GM19023 (cell line): ENCODE results near the gene WNK2.

ENCODE experiments used
- ATAC-seq: cut with Tn5 transposase; IDR thresholded peaks from one replicate; pipeline ENCODE4 v1.9.1; 2021; ENCODE audit warnings: mild to moderate bottlenecking, moderate library complexity; ENCODE audit not compliant: unreplicated experiment

Gene WNK2

DNA sequence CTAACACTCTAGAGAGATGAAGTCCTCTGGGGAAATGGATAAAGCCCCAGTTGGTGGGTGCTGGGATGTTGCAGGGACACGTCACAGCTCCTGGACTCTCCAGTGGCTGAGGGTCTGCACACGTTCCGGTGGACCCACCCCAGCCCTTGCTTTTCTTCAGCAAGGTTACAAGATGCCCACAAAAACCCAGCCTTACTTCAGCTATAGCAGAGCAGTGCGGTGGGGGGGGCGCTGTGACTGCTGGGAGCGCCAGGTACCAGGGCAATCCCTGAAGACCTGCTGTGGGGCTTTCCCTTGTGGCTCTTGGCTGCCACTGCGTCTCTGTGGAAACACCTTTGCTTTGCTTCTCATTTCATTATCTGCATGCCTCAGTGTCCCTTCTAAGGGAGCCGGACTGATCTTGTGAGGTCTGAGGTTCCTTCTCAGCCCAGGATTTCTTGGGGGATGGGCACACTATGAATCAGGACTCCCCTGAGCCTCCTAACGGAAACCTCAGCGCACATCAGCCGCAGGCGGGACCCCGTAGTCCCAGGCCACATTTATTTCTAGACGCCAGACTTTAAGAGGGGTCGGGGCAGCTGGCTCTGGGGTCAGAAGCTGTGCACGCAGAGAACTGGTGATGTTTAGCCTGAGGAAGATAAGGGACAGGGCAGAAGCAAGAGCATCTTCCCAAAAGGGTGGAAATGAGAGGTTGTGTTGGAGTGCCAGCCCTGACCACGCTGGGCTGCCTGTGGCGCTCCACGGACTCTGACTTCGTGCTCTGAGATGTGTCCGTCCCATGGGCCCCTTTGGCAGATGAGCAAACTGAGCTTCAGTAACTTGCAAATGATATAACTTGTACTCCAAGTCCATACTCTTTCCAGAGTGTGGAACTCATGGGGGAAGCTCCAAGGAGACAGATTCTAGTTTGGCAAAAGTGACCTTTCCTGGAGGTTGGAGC is 106.8 kb downstream of the WNK2 start:
- no peak for ATAC-seq

DNA sequence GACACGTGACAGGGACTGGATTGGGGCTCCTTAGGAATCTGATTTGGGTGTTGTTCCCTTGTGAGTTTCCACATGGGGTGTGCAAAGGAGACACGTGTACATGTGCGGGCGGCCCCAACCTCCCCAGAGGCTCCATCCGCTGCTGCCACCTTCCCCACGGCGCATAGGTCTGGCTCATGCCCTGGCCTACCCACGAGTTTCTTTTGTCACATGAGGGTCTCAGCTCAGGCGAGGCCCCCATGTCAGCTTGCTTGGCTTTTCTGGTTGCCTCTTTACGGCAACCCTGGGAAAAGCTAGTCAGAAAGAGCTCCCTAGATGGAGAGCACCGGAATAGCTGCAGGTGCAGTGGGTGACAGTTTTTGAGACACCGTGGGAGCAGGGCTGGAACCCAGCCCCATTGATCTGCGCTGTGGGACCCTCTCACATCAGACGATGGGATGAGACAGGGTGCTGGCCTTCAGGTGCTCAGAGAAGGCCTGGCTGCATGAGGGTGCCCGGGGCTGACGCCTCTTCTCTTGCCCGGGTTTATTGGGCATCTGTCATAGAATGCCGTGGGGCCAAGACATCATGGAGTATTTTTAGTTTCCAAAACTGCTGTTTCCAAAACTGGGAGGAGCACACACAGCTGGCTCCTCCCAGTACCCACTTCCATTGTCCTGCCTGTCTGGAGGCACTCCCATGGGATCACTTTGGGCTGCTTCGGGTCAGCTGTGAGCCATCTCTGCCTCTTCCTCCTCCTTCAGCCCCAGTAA is 107.8 kb downstream of the WNK2 start:
- no peak for ATAC-seq

DNA sequence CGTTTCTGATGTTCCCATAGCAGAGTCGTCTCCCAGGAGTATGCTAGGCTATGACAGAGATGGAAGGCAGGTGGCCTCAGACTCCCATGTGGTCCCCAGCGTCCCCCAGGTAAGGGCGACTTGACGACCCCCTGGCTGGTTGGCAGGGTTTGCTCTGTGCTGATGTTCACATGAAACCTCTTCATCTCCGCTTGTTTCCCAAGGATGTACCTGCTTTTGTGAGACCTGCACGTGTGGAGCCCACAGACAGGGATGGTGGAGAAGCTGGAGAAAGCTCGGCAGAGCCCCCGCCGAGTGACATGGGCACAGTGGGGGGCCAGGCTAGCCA is 108.3 kb downstream of the WNK2 start:
- no peak for ATAC-seq

DNA sequence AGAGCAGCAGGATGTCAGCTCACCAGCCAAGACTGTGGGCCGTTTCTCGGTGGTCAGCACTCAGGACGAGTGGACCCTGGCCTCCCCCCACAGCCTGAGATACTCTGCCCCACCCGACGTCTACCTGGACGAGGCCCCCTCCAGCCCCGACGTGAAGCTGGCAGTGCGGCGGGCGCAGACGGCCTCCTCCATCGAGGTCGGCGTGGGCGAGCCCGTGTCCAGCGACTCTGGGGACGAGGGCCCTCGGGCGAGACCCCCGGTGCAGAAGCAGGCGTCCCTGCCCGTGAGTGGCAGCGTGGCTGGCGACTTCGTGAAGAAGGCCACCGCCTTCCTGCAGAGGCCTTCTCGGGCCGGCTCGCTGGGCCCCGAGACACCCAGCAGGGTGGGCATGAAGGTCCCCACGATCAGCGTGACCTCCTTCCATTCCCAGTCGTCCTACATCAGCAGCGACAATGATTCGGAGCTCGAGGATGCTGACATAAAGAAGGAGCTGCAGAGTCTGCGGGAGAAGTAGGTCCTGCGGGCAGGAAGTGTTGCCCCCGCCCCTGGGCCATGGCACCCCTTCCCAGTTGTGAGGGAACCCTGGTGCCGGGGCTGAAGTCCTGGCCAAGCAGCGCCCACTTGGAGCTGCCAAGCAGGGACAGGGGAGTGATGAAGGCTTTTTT is 108.9 kb downstream of the WNK2 start:
- no peak for ATAC-seq

DNA sequence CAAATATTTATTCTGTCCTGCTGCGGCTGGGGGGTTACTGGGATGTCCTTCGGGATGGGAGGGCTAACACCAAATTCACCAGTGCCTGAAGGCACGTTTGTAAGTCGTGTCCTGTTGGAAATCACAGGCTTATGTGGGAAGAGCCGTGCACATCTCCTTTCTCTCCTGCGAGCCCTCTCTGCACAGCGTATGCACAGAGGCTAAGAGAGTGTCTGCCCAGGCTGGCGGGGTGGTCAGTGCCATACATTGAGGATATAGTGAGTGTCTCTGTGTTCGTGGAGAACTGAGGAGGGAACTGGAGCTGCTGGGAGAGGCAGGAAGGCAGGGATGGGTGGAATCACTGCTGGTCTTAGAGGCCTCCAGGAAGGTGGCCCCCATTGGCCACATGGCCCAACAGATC is 110.1 kb downstream of the WNK2 start:
- ATAC-seq = no peak

DNA sequence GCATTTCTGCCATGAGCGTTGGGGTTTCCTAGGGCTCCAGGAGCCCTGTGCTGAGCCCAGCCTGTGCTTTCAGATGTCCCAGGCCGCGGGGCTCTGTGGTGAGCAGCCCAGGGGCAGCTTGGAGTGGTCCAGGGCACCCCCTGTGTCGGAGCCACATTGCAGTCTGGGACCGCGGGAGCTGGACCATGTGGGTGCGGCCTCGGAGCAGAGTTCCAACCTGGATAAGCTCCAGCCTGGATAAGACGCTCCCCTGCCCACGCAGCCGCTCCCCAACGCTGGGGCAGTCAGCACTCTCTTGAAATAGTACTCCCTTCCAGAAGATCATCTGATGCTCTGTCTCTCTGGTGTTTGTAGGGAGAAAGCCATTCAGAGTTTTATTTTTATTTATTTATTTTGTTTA is 111.1 kb downstream of the WNK2 start:
- no peak for ATAC-seq

DNA sequence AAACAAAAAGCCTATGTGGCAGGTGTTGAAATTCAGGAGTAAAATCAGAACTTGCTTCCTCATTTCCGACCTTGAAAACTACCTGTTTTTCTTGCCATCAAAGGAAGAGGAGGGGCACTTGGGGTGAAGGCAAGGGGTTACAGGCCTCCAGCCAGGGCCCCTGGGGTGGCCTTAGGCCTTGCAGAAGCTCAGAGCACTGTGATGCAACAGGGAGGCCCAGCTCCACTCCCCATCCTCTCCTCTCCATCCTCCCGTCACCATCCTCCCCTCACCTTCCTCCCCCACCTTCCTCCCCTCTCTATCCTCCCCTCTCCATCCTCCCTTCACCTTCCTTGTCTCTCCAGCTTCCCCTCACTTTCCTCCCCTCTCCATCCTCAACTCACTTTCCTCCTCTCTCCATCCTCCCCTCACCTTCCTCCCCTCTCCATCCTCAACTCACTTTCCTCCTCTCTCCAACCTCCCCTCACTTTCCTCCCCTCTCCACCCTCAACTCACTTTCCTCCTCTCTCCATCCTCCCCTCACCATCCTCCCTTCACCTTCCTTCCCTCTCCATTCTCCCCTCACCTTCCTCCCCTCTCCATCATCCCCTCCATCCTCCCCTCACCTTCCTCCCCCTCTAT is 111.6 kb downstream of the WNK2 start:
- ATAC-seq = no peak

DNA sequence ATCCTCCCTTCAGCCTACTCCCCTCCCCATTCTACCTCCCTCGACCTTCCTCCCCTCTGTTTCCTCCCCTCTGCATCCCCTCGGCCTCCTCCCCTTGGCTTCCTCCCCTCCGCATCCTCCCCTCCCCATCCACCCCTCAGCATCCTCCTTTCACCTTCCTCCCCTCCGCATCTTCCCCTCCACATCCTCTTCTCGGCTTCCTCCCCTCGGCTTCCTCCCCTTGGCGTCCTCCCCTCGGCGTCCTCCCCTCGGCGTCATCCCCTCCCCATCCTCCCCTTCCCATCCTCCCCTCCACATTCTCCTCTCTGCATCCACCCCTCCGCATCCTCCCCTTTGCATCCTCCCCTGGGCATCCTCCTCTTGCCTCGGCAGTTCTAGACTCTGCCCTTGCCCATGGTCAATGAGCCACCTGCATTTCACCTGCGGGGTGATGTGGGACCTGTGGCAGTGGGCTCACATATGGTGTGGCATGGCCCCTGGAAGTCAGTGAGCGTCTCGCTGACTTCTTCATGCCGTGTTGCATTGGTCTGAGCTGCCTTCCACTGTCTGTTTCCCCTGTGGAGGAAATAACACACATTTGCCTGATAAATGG is 113.0 kb downstream of the WNK2 start:
- no peak for ATAC-seq

DNA sequence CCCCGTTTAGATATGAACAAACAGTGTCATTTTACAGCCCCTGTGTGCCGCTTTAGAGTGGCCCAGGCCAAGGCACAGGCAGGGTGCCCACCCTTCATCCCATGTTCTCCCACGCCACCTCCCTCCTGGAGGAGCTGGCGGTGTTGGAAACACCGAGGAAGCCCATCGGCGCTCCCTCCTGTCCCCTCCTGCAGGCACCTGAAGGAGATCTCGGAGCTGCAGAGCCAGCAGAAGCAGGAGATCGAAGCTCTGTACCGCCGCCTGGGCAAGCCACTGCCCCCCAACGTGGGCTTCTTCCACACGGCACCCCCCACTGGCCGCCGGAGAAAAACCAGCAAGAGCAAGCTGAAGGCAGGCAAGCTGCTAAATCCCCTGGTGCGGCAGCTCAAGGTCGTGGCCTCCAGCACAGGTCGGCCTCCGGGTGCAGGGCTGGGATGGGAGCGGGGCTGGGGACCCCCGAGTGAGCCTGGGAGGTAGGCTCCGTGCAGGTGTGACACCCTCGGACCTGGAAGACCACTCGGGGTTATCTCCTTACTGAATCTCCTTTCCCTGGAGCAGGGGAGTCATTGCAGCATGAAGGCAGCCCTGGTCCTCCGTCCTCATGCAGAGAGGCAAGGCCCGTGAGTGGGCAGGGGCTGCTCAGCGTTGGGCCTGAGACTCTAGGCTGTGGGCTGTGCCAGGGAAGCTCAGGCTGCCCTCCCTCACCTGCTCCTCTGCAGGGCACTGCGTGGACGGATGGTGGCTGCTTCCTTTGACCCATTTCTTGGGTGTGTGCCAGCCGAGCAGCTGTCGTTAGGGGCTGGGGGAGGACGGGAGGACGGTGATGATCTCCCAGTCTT is 113.9 kb downstream of the WNK2 start:
- no peak for ATAC-seq

DNA sequence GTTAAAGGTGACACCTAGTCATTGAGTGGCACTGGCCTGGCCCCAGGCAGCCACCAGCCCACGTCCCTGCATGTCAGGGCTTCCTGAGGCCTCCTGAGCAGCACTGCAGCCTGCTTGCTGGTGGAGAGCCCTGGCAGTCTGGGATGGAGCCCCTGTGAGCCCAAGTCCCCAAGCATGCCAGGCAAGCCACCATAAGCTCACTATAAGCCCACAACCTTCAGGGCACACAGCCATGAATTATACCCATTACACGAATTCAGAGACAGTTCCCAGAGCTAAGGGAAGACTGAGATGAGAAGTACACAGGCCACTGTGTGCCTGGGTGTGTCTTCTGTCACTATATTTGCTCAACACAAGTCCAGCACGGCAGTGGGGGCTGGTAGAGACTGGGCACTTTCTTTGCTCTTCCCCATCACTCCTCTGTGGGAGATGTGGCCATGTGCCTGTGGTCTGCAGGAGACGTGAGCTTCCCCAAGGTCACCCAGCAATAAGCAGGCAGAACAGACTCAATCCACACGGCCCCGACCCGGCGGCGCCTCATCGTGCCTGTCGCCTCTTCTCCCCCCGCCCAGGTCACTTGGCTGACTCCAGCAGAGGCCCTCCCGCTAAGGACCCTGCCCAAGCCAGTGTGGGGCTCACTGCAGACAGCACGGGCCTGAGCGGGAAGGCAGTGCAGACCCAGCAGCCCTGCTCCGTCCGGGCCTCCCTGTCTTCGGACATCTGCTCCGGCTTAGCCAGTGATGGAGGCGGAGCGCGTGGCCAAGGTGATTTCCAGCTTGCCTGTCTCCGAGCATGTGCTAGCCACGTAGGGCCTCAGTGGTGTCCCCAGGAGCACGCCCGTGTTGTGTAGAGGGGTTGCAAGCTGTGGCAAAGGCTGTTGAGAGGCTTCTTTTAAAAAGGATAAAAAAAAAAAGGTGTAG is 114.8 kb downstream of the WNK2 start:
- no peak for ATAC-seq

DNA sequence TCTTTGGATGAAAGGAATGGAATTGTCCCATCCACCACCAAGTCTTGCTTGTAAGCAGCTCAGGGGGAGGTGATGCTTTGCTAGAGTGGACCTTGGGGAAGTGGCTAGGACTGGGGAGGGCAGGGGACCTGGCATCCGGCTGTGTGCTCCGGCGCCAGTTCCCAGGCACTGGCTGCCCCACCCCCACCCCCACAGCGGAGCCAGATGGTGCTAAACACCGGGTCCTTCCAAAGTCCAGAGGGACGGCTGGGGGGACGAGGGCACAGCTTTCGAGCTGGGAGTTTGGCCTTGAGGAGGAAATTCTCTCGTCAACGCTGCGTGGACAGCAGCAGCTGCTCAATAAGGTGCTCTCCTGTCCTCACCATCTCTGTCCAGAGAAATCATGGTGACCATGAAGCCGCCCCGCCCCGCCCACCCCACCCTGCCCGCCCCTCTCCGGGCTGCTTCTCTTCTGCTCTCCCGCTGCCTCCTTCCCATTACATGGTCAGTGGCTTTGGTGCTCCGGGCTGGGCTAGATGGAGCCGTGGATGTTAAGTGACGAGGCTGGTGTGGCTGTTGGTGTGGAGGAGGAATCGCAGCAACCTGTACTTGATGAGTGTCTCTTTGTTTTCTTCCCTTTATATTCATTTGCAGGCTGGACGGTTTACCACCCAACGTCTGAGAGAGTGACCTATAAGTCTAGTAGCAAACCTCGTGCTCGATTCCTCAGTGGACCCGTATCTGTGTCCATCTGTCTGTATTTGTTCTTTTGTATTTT is 115.7 kb downstream of the WNK2 start:
- ATAC-seq = no peak

DNA sequence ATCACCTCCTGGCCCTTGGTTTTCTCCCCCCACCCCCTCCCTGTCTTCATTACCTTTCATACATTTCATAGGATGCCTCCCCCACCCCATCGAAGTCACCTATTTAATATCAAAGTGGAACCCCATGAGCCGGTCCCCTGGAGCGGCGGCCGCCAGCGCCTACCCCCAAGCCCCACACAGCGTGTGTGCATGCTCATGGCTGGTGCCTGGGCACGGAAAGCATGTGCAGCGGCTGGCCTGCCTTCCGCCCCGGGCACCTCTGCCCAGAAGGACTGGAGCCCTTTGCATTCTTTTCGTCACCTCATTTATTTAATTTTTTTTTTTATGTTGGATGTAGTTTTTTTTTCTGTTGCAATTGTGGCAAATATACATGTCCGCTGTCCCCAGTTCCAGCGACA is 116.2 kb downstream of the WNK2 start:
- no peak for ATAC-seq

DNA sequence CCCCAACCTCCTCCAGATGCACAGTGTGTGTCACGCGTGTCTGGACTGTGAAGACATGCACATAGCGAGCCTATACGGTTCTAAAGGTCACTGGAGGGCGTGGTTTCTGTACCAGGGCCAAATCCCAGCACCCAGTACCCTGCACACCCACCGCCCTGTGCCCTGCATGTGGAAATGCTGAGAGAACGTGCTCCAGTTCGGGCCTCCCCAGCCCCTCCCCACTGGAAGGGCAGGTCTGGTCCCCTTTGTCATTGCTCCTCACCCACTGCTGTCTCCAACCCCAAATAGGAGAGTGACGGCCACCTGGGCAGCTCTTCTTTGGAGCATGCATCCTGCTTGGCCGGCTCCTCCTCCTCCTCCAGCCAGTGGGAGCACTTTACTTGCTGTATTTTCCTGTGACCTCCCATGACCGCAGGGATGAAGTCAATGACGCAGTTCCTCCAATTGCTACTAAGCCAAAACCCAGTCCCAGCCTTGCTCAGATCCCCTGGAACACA is 116.7 kb downstream of the WNK2 start:
- ATAC-seq = no peak

DNA sequence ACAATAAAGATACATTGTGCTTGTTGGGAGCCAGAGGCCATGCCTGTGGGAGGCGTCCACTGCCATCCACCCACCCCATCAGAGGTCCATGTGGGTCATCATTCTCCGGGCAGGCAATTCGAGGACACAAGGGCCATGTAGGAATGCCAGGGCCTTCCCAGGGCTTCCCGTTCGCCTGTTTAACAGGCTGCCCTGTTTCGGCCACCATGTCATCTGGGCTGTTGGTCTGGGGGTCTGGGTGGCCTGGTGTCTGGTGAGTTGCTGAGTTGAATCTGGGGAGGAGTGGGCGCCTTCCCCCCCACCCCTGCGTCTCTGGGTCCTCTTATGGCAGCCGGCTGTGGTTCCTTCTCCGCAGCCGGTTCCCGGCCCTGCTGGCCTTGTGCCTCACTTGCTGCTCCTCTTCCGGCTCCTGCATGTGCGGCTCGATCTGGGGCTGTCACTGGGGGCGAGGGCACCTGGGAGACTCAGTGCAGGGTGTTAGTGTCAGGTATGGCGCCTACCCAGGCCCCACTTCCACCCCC is 117.4 kb downstream of the WNK2 start:
- ATAC-seq = no peak

DNA sequence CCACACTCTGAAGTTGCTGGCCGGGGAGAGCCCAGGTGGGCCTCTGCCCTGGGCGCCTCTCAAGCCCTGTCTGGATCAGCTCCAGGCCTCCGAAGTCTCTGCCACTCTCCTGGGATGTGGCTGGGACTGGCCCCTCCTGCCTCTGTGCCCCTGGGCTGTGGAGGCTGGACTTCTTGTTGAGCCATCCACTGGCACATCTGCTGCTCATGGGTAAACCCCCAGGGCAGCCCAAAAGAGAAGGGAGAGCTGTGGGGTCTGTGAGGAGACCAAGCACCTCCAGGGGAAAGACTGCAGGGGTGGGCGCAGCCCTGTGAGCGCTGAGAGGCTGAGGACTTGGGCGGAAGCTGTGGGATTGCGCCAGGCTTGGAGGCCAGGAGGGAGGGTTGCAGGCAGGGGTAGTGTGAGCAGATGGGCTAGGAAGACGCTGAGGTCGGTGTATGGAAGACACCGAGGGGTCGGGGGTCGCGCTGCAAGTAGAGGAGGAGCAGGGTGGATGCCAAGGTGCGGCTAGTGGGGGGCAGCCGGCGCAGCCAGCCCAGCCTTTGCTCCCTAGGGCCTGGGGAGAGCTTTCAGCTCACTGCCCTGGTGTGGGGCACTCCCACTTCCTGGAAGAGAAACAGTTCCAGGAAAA is 118.1 kb downstream of the WNK2 start:
- no peak for ATAC-seq

DNA sequence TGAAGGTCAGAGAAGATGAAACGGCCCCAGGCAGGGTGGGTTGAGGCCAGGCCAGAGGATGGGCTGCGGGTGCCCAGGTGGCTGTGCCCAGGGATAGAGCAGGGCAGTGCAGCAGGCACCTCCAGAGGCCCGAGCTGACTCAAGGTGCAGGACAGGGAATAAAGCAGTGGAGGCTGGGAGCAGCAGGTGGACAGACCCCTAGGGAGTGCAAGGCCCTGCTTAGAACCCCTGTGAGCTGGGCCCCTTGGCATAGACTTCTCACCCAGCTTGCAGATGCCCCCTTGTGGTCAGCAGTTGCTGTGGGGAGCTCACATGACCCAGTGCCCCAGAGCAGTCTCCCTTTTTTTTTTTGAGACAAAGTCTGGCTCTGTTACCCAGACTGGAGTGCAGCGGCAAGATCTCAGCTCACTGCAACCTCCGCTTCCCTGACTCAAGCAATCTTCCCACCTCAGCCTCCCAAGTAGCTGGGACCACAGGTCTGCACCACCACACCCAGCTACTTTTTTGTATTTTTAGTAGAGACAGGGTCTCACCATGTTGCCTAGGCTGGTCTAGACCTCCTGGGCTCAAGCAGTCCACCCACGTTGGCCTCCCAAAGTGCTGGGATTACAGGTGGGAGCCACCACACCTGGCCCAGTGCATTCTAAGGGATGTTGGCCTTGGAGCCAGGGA is 118.8 kb downstream of the WNK2 start:
- no peak for ATAC-seq

DNA sequence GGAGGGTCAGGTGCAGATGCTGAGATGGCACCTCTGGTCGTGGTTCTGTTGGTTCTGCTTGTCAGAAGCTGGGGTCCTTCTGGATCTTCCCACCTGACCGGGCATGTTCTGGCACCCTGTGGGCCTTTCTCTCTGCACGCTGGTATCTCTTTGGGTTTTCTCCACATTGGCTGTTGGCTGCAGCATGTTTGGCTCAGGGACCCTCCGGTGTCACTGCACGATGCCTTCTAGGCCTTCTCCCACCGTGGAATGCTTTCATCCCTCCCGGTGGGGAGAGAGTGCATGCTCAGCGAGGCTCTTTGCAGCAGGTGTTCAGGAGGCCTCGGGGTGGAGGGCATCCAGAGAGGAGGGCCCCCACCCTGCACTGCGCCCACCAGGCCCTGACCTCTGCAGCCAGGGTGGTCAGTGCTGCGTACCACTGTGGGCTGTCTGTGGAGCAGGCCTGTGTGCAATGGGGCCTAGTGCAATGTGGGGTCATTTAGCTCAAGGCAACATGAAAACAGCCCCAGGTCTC is 119.4 kb downstream of the WNK2 start:
- ATAC-seq = no peak
